B cell (primary cell): ENCODE measurements around the gene VPS25. TPM values are rescaled to one million over a fixed set of nuclear protein-coding genes. Genes with fewer than 3 reads are reported as not detected.

Experiments used
- ATAC-seq: fragments of 200-7000 bp; cut with Tn5 transposase; one replicate; pipeline ENCODE4 v1.10.0; 2021; ENCODE audit warnings: low read depth, mild to moderate bottlenecking, moderate number of reproducible peaks, moderate library complexity
- CTCF ChIA-PET: fragments of 350-600 bp; sonication (Branson Sonifier 250); formaldehyde crosslinking; loops from one replicate; lab custom pipeline; 2021; ENCODE audit warnings: antibody characterized with exemption, inconsistent platforms; lab: Charles Lee
- POLR2A ChIA-PET: fragments of 350-600 bp; sonication (Branson Sonifier 250); formaldehyde crosslinking; loops from one replicate; lab custom pipeline; 2021; ENCODE audit warnings: antibody characterized with exemption; lab: Charles Lee
- DNase-seq: peaks from one replicate; pipeline ENCODE4 v3.0.0; 2013
- H2AFZ ChIP-seq: 2 replicates; pipeline ENCODE4 v1.6.1; 2012; ENCODE audit warnings: mild to moderate bottlenecking, low read depth, low read length; ENCODE audit not compliant: insufficient read depth, poor library complexity, severe bottlenecking
- H3K27ac ChIP-seq, 2 donors: 1 replicate in 1 of 2; 2 replicates in 1 of 2; pipeline ENCODE4 v1.5.1; 2012 to 2013; ENCODE audit warnings: low read length in 2 of 2, mild to moderate bottlenecking in 2 of 2, moderate library complexity in 1 of 2
- H3K27me3 ChIP-seq, 4 experiments: fragments of 200-600 bp in 1 of 4; sonication (generic) in 1 of 4; replicated peaks in 1 of 4; 1 replicate in 2 of 4; 2 replicates in 2 of 4; pipeline versions ENCODE4 v1.6.1 to v1.7.0; 2013 to 2016; ENCODE audit warnings: low read length in 3 of 4, mild to moderate bottlenecking in 2 of 4, mixed read lengths in 1 of 4, moderate library complexity in 1 of 4; ENCODE audit not compliant: insufficient read depth in 4 of 4, control insufficient read depth in 3 of 4; ENCODE audit errors: control extremely low read depth in 1 of 4
- H3K36me3 ChIP-seq, 2 experiments: replicated peaks in 1 of 2; 1 replicate in 1 of 2; 2 replicates in 1 of 2; pipeline versions ENCODE4 v1.6.1 to v1.7.1; 2013; ENCODE audit warnings: low read length in 1 of 2; ENCODE audit not compliant: insufficient read depth in 2 of 2, control insufficient read depth in 1 of 2; ENCODE audit errors: control extremely low read depth in 1 of 2, extremely low read depth in 1 of 2
- H3K4me1 ChIP-seq, 2 donors: fragments of 200-600 bp in 1 of 2; sonication (generic) in 1 of 2; 1 replicate in 1 of 2; 2 replicates in 1 of 2; pipeline versions ENCODE4 v1.5.1 to v1.6.1; 2013 to 2017; ENCODE audit warnings: low read length in 2 of 2; ENCODE audit not compliant: control insufficient read depth in 2 of 2, insufficient read depth in 2 of 2
- H3K4me2 ChIP-seq: replicated peaks from 2 replicates; pipeline ENCODE3; 2012; ENCODE audit warnings: mild to moderate bottlenecking, low read depth, low read length; ENCODE audit not compliant: poor library complexity, severe bottlenecking
- H3K4me3 ChIP-seq, 5 experiments: fragments of 200-600 bp in 1 of 5; sonication (generic) in 1 of 5; 1 replicate in 3 of 5; 2 replicates in 2 of 5; pipeline versions ENCODE4 v1.5.1 to v1.7.0; 2011 to 2016; ENCODE audit warnings: low read length in 4 of 5, mild to moderate bottlenecking in 4 of 5, low read depth in 2 of 5, control low read depth in 1 of 5, moderate library complexity in 1 of 5; ENCODE audit not compliant: insufficient read depth in 1 of 5; ENCODE audit errors: control extremely low read depth in 1 of 5, extremely low read depth in 1 of 5
- H3K79me2 ChIP-seq: fragments of 200-600 bp; sonication (generic); one replicate; pipeline ENCODE4 v1.6.0; 2016; ENCODE audit warnings: low read length; ENCODE audit not compliant: control insufficient read depth, insufficient read depth
- H3K9ac ChIP-seq: fragments of 200-600 bp; sonication (generic); 2 replicates; pipeline ENCODE4 v1.6.1; 2017; ENCODE audit warnings: mild to moderate bottlenecking, low read length, moderate library complexity
- H3K9me3 ChIP-seq, 3 donors: one replicate each; pipeline versions ENCODE4 v1.6.1 to v1.7.1; 2013; ENCODE audit warnings: low read length in 2 of 3; ENCODE audit not compliant: control insufficient read depth in 2 of 3, insufficient read depth in 1 of 3; ENCODE audit errors: control extremely low read depth in 1 of 3
- H4K20me1 ChIP-seq: 2 replicates; pipeline ENCODE4 v1.6.0; 2012; ENCODE audit warnings: mild to moderate bottlenecking, low read length; ENCODE audit not compliant: insufficient read depth, control insufficient read depth, poor library complexity, severe bottlenecking
- H3K27ac Mint-ChIP-seq: one replicate; pipeline ENCODE4 v1.8.0; 2021; ENCODE audit warnings: mixed read lengths
- H3K27me3 Mint-ChIP-seq: one replicate; pipeline ENCODE4 v1.8.0; 2021; ENCODE audit warnings: mixed read lengths
- H3K4me1 Mint-ChIP-seq: one replicate; pipeline ENCODE4 v1.8.0; 2021; ENCODE audit warnings: mixed read lengths
- H3K4me3 Mint-ChIP-seq: one replicate; pipeline ENCODE4 v1.8.0; 2021; ENCODE audit warnings: mixed read lengths
- H3K9me3 Mint-ChIP-seq: one replicate; pipeline ENCODE4 v1.8.0; 2022; ENCODE audit warnings: mixed read lengths; ENCODE audit not compliant: insufficient read depth
- CTCF ChIP-seq: fragments of 200-600 bp; IDR thresholded peaks from one replicate; pipeline ENCODE4 v1.8.0; 2022; ENCODE audit warnings: antibody characterized with exemption, mild to moderate bottlenecking
- EZH2 ChIP-seq: IDR thresholded peaks from 2 replicates; pipeline ENCODE4 v1.6.1; 2012; ENCODE audit warnings: borderline replicate concordance, low read depth, mild to moderate bottlenecking, moderate library complexity, low read length; ENCODE audit not compliant: insufficient read depth, poor library complexity, severe bottlenecking
- WGBS: methylation state at CpG from one replicate; pipeline ENCODE4 v1.1.5; 2013; ENCODE audit warnings: missing lambda C conversion rate; ENCODE audit not compliant: insufficient coverage; 5-methylcytosine and 5-hydroxymethylcytosine counted together
- intact Hi-C: fragments of 100-400 bp; cut with micrococcal nuclease; formaldehyde crosslinking; loops from one replicate; pipeline ENCODE4 v1.10.0; 2022
- polyA plus RNA-seq: library from polyadenylated mRNA; depleted of rRNA; stranded (reverse); fragments of >200 nt; gene quantifications from 2 replicates; pipeline ENCODE4 v1.2.3, GENCODE V29; 2012
- total RNA-seq, 2 donors: library from RNA; stranded (reverse); fragments of 120-200 nt in 1 of 2; gene quantifications; 1 replicate in 1 of 2; 2 replicates in 1 of 2; pipeline versions ENCODE4 v1.2.3 to v1.2.4, GENCODE V29; 2013 to 2022

VPS25 gene
- total and polyA plus RNA-seq, 2 donors (not counting 1 experiment from before 2014, with no cell fraction given) = 38.7 to 40.5 TPM

GRCh38 chr17:42750739-42751344 lies 22.4 kb upstream of the VPS25 start:
- Histone ChIP-seq H3K79me2 (no peaks in the 10 kb centered on the region), H3K27me3 (peaks cover 0 to 24% (median 7%) of the 10 kb centered on the region in 4 experiments), H3K27ac (no peak overlapping the region), H3K4me2 (no peak overlapping the region), H3K36me3 (no peaks in the 10 kb centered on the region), H3K9ac (no peak overlapping the region), H3K4me1 (no peaks in the 10 kb centered on the region), H3K4me3 (no peak overlapping the region), H4K20me1 (no peaks in the 10 kb centered on the region), H2AFZ (no peak overlapping the region), H3K9me3 (no peaks in the 10 kb centered on the region)
- no peaks in the 10 kb centered on the region for H3K4me1 Mint-ChIP-seq
- intact Hi-C loops = no loop called here
- H3K27me3 Mint-ChIP-seq = peaks cover 36% of the 10 kb centered on the region
- no peak overlapping the region for H3K27ac Mint-ChIP-seq
- no peaks in the 10 kb centered on the region for H3K9me3 Mint-ChIP-seq
- DNase-seq = no peak
- ChIA-PET CTCF (interaction anchor here (0.7 to 1.3 kb wide), 5 partner anchors 9 to 32 kb away, joined by 3 to 5 read pairs (median 3); no protein-coding TSS in a partner anchor), POLR2A (no interaction called here)
- ATAC-seq = no peak
- no peak overlapping the region for H3K4me3 Mint-ChIP-seq
- WGBS = 11% methylated on average over 2 of the region's 3 CpGs
- TF ChIP-seq EZH2 (no peak), CTCF (no peak)

GRCh38 chr17:42751628-42752027 lies 21.6 kb upstream of the VPS25 start:
- H3K79me2 ChIP-seq = no peaks in the 10 kb centered on the region
- no peaks in the 10 kb centered on the region for H4K20me1 ChIP-seq
- H3K27me3 ChIP-seq = peaks cover 0 to 22% (median 7%) of the 10 kb centered on the region in 4 experiments
- intact Hi-C loops = no loop called here
- no peak for ATAC-seq
- no peak overlapping the region for H2AFZ ChIP-seq
- no peaks in the 10 kb centered on the region for H3K9me3 ChIP-seq
- peaks cover 38% of the 10 kb centered on the region for H3K27me3 Mint-ChIP-seq
- H3K36me3 ChIP-seq = no peaks in the 10 kb centered on the region
- CTCF ChIA-PET = interaction anchor here (0.6 kb wide), 1 partner anchor 8 kb away, joined by 3 read pairs; no protein-coding TSS in a partner anchor
- POLR2A ChIA-PET = interaction anchor here (0.6 kb wide), 1 partner anchor 16 kb away, joined by 3 read pairs; no protein-coding TSS in a partner anchor
- H3K4me1 Mint-ChIP-seq = no peaks in the 10 kb centered on the region
- WGBS = 90% methylated on average over 3 of the region's 7 CpGs
- no peak for DNase-seq
- H3K4me1 ChIP-seq = no peaks in the 10 kb centered on the region
- H3K9ac ChIP-seq = no peak overlapping the region
- no peak overlapping the region for H3K4me3 ChIP-seq
- H3K27ac ChIP-seq = no peak overlapping the region
- H3K9me3 Mint-ChIP-seq = no peaks in the 10 kb centered on the region
- H3K4me3 Mint-ChIP-seq = no peak overlapping the region
- H3K27ac Mint-ChIP-seq = no peak overlapping the region
- no peak overlapping the region for H3K4me2 ChIP-seq
- TF ChIP-seq EZH2 (no peak), CTCF (no peak)
